CD14-positive monocyte (primary cell): Measurements from ENCODE around the gene BCAR3. TPM values are rescaled to one million over a fixed set of nuclear protein-coding genes. Genes with fewer than 3 reads are reported as not detected.

Experiments used
- DNase-seq, 3 donors: peaks; one replicate each; pipeline ENCODE4 v3.0.0-alpha.2; 2011 to 2022
- H2AFZ ChIP-seq: 2 replicates; pipeline ENCODE4 v1.6.0; 2012; ENCODE audit warnings: mild to moderate bottlenecking, low read depth, low read length, inconsistent platforms; ENCODE audit not compliant: insufficient read depth, poor library complexity, severe bottlenecking
- H3K27ac ChIP-seq, 2 donors: 1 replicate in 1 of 2; 2 replicates in 1 of 2; pipeline ENCODE4 v1.5.1; 2012 to 2013; ENCODE audit warnings: low read length in 2 of 2, control low read depth in 1 of 2, inconsistent platforms in 1 of 2, low read depth in 1 of 2, mild to moderate bottlenecking in 1 of 2
- H3K27me3 ChIP-seq, 2 donors: one replicate each; pipeline versions ENCODE4 v1.6.0 to v1.6.1; 2011 to 2013; ENCODE audit warnings: low read length in 2 of 2; ENCODE audit not compliant: control insufficient read depth in 2 of 2, insufficient read depth in 2 of 2
- H3K36me3 ChIP-seq, 2 donors: replicated peaks in 1 of 2; 1 replicate in 1 of 2; 2 replicates in 1 of 2; pipeline versions ENCODE4 v1.5.1 to v1.6.1; 2012 to 2013; ENCODE audit warnings: low read length in 2 of 2, control low read depth in 1 of 2, inconsistent platforms in 1 of 2, mild to moderate bottlenecking in 1 of 2; ENCODE audit not compliant: insufficient read depth in 2 of 2, control insufficient read depth in 1 of 2
- H3K4me1 ChIP-seq, 2 donors: 1 replicate in 1 of 2; 2 replicates in 1 of 2; pipeline versions ENCODE4 v1.5.1 to v1.6.1; 2012 to 2013; ENCODE audit warnings: low read length in 2 of 2, control low read depth in 1 of 2, inconsistent platforms in 1 of 2, mild to moderate bottlenecking in 1 of 2, moderate library complexity in 1 of 2; ENCODE audit not compliant: insufficient read depth in 2 of 2, control insufficient read depth in 1 of 2
- H3K4me2 ChIP-seq: replicated peaks from 2 replicates; pipeline ENCODE3; 2012; ENCODE audit warnings: low read length, moderate library complexity, mild to moderate bottlenecking; ENCODE audit not compliant: poor library complexity, severe bottlenecking; ENCODE audit errors: extremely low read depth
- H3K4me3 ChIP-seq, 3 experiments: fragments of 200-600 bp in 1 of 3; sonication (generic) in 1 of 3; replicated peaks in 1 of 3; 1 replicate in 2 of 3; 2 replicates in 1 of 3; pipeline ENCODE4 v1.5.1; 2011 to 2013; ENCODE audit warnings: low read length in 3 of 3, mild to moderate bottlenecking in 3 of 3, control low read depth in 2 of 3, low read depth in 2 of 3, inconsistent platforms in 1 of 3, moderate library complexity in 1 of 3
- H3K79me2 ChIP-seq: 2 replicates; pipeline ENCODE4 v1.6.0; 2012; ENCODE audit warnings: mild to moderate bottlenecking, control low read depth, inconsistent platforms, low read length, moderate library complexity; ENCODE audit not compliant: insufficient read depth
- H3K9ac ChIP-seq: 2 replicates; pipeline ENCODE4 v1.6.0; 2017; ENCODE audit warnings: low read length, mild to moderate bottlenecking; ENCODE audit not compliant: insufficient read depth, poor library complexity, severe bottlenecking
- H3K9me3 ChIP-seq, 2 donors: replicated peaks in 1 of 2; 1 replicate in 1 of 2; 2 replicates in 1 of 2; pipeline versions ENCODE4 v1.5.1 to v1.6.1; 2012 to 2013; ENCODE audit warnings: low read length in 2 of 2, control low read depth in 1 of 2; ENCODE audit not compliant: control insufficient read depth in 1 of 2, insufficient read depth in 1 of 2
- H4K20me1 ChIP-seq: 2 replicates; pipeline ENCODE4 v1.6.0; 2012; ENCODE audit warnings: mild to moderate bottlenecking, low read length, control low read depth, moderate library complexity; ENCODE audit not compliant: insufficient read depth
- H3K27ac Mint-ChIP-seq, 7 donors: one replicate each; pipeline ENCODE4 v1.8.0; 2020; ENCODE audit warnings: mild to moderate bottlenecking in 7 of 7, mixed read lengths in 7 of 7, moderate library complexity in 6 of 7, inconsistent platforms in 2 of 7
- H3K27me3 Mint-ChIP-seq, 3 donors: one replicate each; pipeline ENCODE4 v1.8.0; 2021 to 2022; ENCODE audit warnings: low read depth in 3 of 3, mild to moderate bottlenecking in 3 of 3, mixed read lengths in 3 of 3, moderate library complexity in 3 of 3, inconsistent platforms in 1 of 3
- H3K36me3 Mint-ChIP-seq, 2 donors: one replicate each; pipeline ENCODE4 v1.8.0; 2020; ENCODE audit warnings: mixed read lengths in 2 of 2, inconsistent platforms in 1 of 2, mild to moderate bottlenecking in 1 of 2
- H3K4me1 Mint-ChIP-seq: one replicate; pipeline ENCODE4 v1.8.0; 2020; ENCODE audit warnings: mild to moderate bottlenecking, mixed read lengths
- H3K4me3 Mint-ChIP-seq, 2 donors: one replicate each; pipeline ENCODE4 v1.8.0; 2020; ENCODE audit warnings: mild to moderate bottlenecking in 2 of 2, mixed read lengths in 2 of 2, moderate library complexity in 1 of 2
- H3K9me3 Mint-ChIP-seq, 7 donors: one replicate each; pipeline ENCODE4 v1.8.0; 2020 to 2022; ENCODE audit warnings: mixed read lengths in 7 of 7, mild to moderate bottlenecking in 6 of 7, moderate library complexity in 6 of 7, inconsistent platforms in 2 of 7
- WGBS: methylation state at CpG from one replicate; pipeline ENCODE4 v1.1.5; 2013; ENCODE audit warnings: missing lambda C conversion rate; ENCODE audit not compliant: insufficient coverage; 5-methylcytosine and 5-hydroxymethylcytosine counted together
- intact Hi-C, 2 donors: fragments of 100-400 bp; cut with micrococcal nuclease; formaldehyde crosslinking; loops; one replicate each; pipeline versions ENCODE4 v1.15.0 to v1.15.1; 2023
- polyA plus RNA-seq, 3 donors: library from polyadenylated mRNA; depleted of rRNA in 1 of 3; unstranded in 2 of 3; stranded (reverse) in 1 of 3; fragments of 300-500 nt in 2 of 3; fragments of >200 nt in 1 of 3; fragmentation: Illumina TruSeq in 2 of 3; gene quantifications; 1 replicate in 2 of 3; 2 replicates in 1 of 3; pipeline ENCODE4 v1.2.3, GENCODE V29; 2012 to 2021
- TF ChIP-seq, protein P1 (sequence below): fragments of 200-600 bp; IDR thresholded peaks from one replicate; pipeline ENCODE4 v1.8.0; 2022; ENCODE audit warnings: antibody characterized with exemption, mild to moderate bottlenecking

BCAR3 gene
- polyA plus RNA-seq, 3 donors: 0.05 to 0.41 TPM; not detected in 1

DNA sequence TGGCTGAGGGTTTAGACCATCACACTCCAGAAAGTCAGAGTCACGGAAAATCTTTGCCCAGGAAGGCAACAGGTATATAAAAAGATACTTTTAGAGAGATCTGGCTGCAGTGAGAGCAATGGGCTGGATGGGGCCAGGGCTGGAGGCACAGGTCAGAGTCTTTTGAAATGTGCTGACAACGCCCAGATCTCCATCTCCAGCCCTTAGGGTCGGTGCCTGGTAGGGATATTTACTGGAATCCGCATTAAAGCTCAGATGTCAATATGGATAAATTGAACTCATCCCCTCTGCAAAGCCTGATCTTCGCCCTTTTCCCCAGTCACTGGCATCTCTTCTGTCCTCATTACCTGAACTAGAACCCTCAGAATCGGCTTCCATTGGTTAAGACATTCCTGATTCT lies 82.2 kb downstream of the BCAR3 start:
- Histone ChIP-seq H3K36me3 (no peaks in the 10 kb centered on the region), H3K27ac (no peak overlapping the region), H3K79me2 (no peaks in the 10 kb centered on the region), H2AFZ (no peak overlapping the region), H3K27me3 (no peaks in the 10 kb centered on the region), H3K4me3 (no peak overlapping the region), H3K4me2 (no peak overlapping the region), H3K9ac (no peak overlapping the region), H4K20me1 (no peaks in the 10 kb centered on the region), H3K4me1 (no peaks in the 10 kb centered on the region), H3K9me3 (no peaks in the 10 kb centered on the region)
- H3K27me3 Mint-ChIP-seq: peaks cover 0 to 4% (median 2%) of the 10 kb centered on the region in 3 donors
- H3K36me3 Mint-ChIP-seq: no peaks in the 10 kb centered on the region
- H3K4me1 Mint-ChIP-seq: no peaks in the 10 kb centered on the region
- H3K27ac Mint-ChIP-seq: peak overlapping the region in 1 of 7 donors; percentile 0
- WGBS: 98% methylated on average over 4 of the region's 6 CpGs
- no peak for DNase-seq
- H3K9me3 Mint-ChIP-seq: no peaks in the 10 kb centered on the region
- intact Hi-C loops: no loop called here
- H3K4me3 Mint-ChIP-seq: no peak overlapping the region
- TF ChIP-seq, protein P1, sequence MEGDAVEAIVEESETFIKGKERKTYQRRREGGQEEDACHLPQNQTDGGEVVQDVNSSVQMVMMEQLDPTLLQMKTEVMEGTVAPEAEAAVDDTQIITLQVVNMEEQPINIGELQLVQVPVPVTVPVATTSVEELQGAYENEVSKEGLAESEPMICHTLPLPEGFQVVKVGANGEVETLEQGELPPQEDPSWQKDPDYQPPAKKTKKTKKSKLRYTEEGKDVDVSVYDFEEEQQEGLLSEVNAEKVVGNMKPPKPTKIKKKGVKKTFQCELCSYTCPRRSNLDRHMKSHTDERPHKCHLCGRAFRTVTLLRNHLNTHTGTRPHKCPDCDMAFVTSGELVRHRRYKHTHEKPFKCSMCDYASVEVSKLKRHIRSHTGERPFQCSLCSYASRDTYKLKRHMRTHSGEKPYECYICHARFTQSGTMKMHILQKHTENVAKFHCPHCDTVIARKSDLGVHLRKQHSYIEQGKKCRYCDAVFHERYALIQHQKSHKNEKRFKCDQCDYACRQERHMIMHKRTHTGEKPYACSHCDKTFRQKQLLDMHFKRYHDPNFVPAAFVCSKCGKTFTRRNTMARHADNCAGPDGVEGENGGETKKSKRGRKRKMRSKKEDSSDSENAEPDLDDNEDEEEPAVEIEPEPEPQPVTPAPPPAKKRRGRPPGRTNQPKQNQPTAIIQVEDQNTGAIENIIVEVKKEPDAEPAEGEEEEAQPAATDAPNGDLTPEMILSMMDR: no peak

GRCh38 chr1:93598861-93599439 lies 82.7 kb downstream of the BCAR3 start:
- H2AFZ ChIP-seq: no peak overlapping the region
- intact Hi-C loops: no loop called here
- no peak overlapping the region for H3K4me2 ChIP-seq
- Mint-ChIP-seq H3K36me3 (no peaks in the 10 kb centered on the region), H3K4me3 (no peak overlapping the region), H3K27ac (no peak overlapping the region), H3K27me3 (peaks cover 0 to 7% (median 2%) of the 10 kb centered on the region in 3 donors), H3K9me3 (no peaks in the 10 kb centered on the region), H3K4me1 (no peaks in the 10 kb centered on the region)
- H3K4me3 ChIP-seq: no peak overlapping the region
- no peaks in the 10 kb centered on the region for H3K36me3 ChIP-seq
- TF ChIP-seq, protein P1: no peak
- H3K9me3 ChIP-seq: no peaks in the 10 kb centered on the region
- no peak overlapping the region for H3K27ac ChIP-seq
- WGBS: no CpG with 5 or more reads among the region's 7 CpGs
- H3K4me1 ChIP-seq: no peaks in the 10 kb centered on the region
- no peaks in the 10 kb centered on the region for H4K20me1 ChIP-seq
- no peaks in the 10 kb centered on the region for H3K27me3 ChIP-seq
- no peak overlapping the region for H3K9ac ChIP-seq
- H3K79me2 ChIP-seq: no peaks in the 10 kb centered on the region
- DNase-seq: no peak
